HEK293 (cell line): ENCODE data around the gene CTBP2.

Source experiments
- CTCF ChIA-PET: fragments of 350-600 bp; formaldehyde crosslinking; extraction: SDS; loops from one replicate; lab custom pipeline; 2021; ENCODE audit warnings: antibody characterized with exemption; lab: Yijun Ruan, JAX
- POLR2A ChIA-PET: fragments of 300-600 bp; formaldehyde crosslinking; extraction: SDS; loops from one replicate; lab custom pipeline; 2020; ENCODE audit warnings: antibody characterized with exemption, inconsistent platforms; lab: Yijun Ruan, JAX
- H3K27ac ChIP-seq: fragments of 200-500 bp; sonication (Bioruptor generic); 2 replicates; pipeline ENCODE4 v1.5.1; 2014; ENCODE audit warnings: low read depth, low read length, control low read depth, inconsistent platforms; ENCODE audit errors: extremely low read depth
- H3K36me3 ChIP-seq, 2 experiments: fragments of 200-500 bp in 1 of 2; sonication (Bioruptor generic) in 1 of 2; 1 replicate in 1 of 2; 2 replicates in 1 of 2; pipeline ENCODE4 v1.5.1; 2014 to 2017; ENCODE audit warnings: inconsistent platforms in 2 of 2, low read length in 2 of 2; ENCODE audit not compliant: control insufficient read depth in 2 of 2, insufficient read depth in 1 of 2
- H3K4me1 ChIP-seq: fragments of 200-500 bp; sonication (Bioruptor generic); 2 replicates; pipeline ENCODE4 v1.5.1; 2014; ENCODE audit warnings: mild to moderate bottlenecking, low read length, inconsistent platforms; ENCODE audit not compliant: control insufficient read depth, insufficient read depth
- H3K4me3 ChIP-seq: 2 replicates; pipeline ENCODE4 v1.5.1; 2011; ENCODE audit warnings: low read depth, mild to moderate bottlenecking, control low read depth, low read length, moderate library complexity
- H3K9me3 ChIP-seq: fragments of 200-500 bp; sonication (Bioruptor generic); 2 replicates; pipeline ENCODE4 v1.5.1; 2014; ENCODE audit warnings: low read depth, low read length, inconsistent platforms; ENCODE audit not compliant: control insufficient read depth, insufficient read depth
- FEZF1 ChIP-seq: fragments of 450-650 bp; formaldehyde crosslinking; IDR thresholded peaks from 2 replicates; pipeline ENCODE4 v1.5.1; 2016; ENCODE audit warnings: missing biosample characterization, missing genetic modification characterization
- KLF17 ChIP-seq: fragments of 450-650 bp; formaldehyde crosslinking; IDR thresholded peaks from 2 replicates; pipeline ENCODE4 v1.5.1; 2016; ENCODE audit warnings: missing biosample characterization, missing genetic modification characterization
- KLF9 ChIP-seq: fragments of 450-650 bp; formaldehyde crosslinking; IDR thresholded peaks from 2 replicates; pipeline ENCODE4 v1.5.1; 2016; ENCODE audit warnings: missing biosample characterization, missing genetic modification characterization, low read depth
- MEIS1 ChIP-seq: sonication (generic); formaldehyde crosslinking; IDR thresholded peaks from 2 replicates; pipeline ENCODE4 v1.8.1; 2022; ENCODE audit warnings: missing genetic modification reagents, mild to moderate bottlenecking, borderline replicate concordance
- PRDM1 ChIP-seq: fragments of 450-650 bp; formaldehyde crosslinking; IDR thresholded peaks from 2 replicates; pipeline ENCODE4; 2016; ENCODE audit warnings: missing biosample characterization, missing genetic modification characterization
- PRDM4 ChIP-seq: fragments of 450-650 bp; formaldehyde crosslinking; IDR thresholded peaks from 2 replicates; pipeline ENCODE4 v1.5.1; 2017; ENCODE audit warnings: missing biosample characterization, missing genetic modification characterization
- SCRT2 ChIP-seq: fragments of 450-650 bp; formaldehyde crosslinking; IDR thresholded peaks from 2 replicates; pipeline ENCODE4 v1.5.1; 2016; ENCODE audit warnings: missing biosample characterization, missing genetic modification characterization
- ZNF132 ChIP-seq: fragments of 450-650 bp; formaldehyde crosslinking; IDR thresholded peaks from 2 replicates; pipeline ENCODE4 v1.5.1; 2017; ENCODE audit warnings: missing biosample characterization, missing genetic modification characterization, borderline replicate concordance
- ZNF169 ChIP-seq: fragments of 450-650 bp; formaldehyde crosslinking; IDR thresholded peaks from 2 replicates; pipeline ENCODE4 v1.5.1; 2016; ENCODE audit warnings: missing biosample characterization, missing genetic modification characterization
- ZNF221 ChIP-seq: fragments of 450-650 bp; formaldehyde crosslinking; IDR thresholded peaks from 2 replicates; pipeline ENCODE4 v1.5.1; 2017; ENCODE audit warnings: missing biosample characterization, missing genetic modification characterization, borderline replicate concordance
- ZNF280D ChIP-seq: fragments of 450-650 bp; formaldehyde crosslinking; IDR thresholded peaks from 2 replicates; pipeline ENCODE4 v1.5.1; 2016; ENCODE audit warnings: missing biosample characterization, missing genetic modification characterization
- ZNF311 ChIP-seq: fragments of 450-650 bp; formaldehyde crosslinking; IDR thresholded peaks from 2 replicates; pipeline ENCODE4 v1.5.1; 2017; ENCODE audit warnings: missing biosample characterization, missing genetic modification characterization, borderline replicate concordance
- ZNF37A ChIP-seq: fragments of 450-650 bp; IDR thresholded peaks from 2 replicates; pipeline ENCODE4 v1.5.1; 2018; ENCODE audit warnings: missing biosample characterization, missing genetic modification characterization
- ZNF423 ChIP-seq: fragments of 450-650 bp; formaldehyde crosslinking; IDR thresholded peaks from 2 replicates; pipeline ENCODE4 v1.5.1; 2016; ENCODE audit warnings: missing biosample characterization, missing genetic modification characterization
- ZNF473 ChIP-seq: fragments of 450-650 bp; formaldehyde crosslinking; IDR thresholded peaks from 2 replicates; pipeline ENCODE4 v1.5.1; 2017; ENCODE audit warnings: missing biosample characterization, missing genetic modification characterization
- ZNF510 ChIP-seq: fragments of 450-650 bp; formaldehyde crosslinking; IDR thresholded peaks from 2 replicates; pipeline ENCODE4 v1.5.1; 2018; ENCODE audit warnings: mild to moderate bottlenecking, missing genetic modification characterization, missing biosample characterization; ENCODE audit not compliant: insufficient replicate concordance
- ZNF621 ChIP-seq: fragments of 450-650 bp; formaldehyde crosslinking; IDR thresholded peaks from 2 replicates; pipeline ENCODE4 v1.5.1; 2017; ENCODE audit warnings: missing biosample characterization, missing genetic modification characterization
- ZNF629 ChIP-seq: fragments of 450-650 bp; formaldehyde crosslinking; IDR thresholded peaks from 2 replicates; pipeline ENCODE4 v1.5.1; 2017; ENCODE audit warnings: missing biosample characterization, missing genetic modification characterization
- ZNF660 ChIP-seq: fragments of 450-650 bp; IDR thresholded peaks from 2 replicates; pipeline ENCODE4 v1.5.1; 2018; ENCODE audit warnings: missing biosample characterization, mild to moderate bottlenecking, missing genetic modification characterization
- ZNF785 ChIP-seq: fragments of 450-650 bp; formaldehyde crosslinking; IDR thresholded peaks from 2 replicates; pipeline ENCODE4 v1.5.1; 2016; ENCODE audit warnings: missing biosample characterization, missing genetic modification characterization
- ZNF843 ChIP-seq: fragments of 450-650 bp; formaldehyde crosslinking; IDR thresholded peaks from 2 replicates; pipeline ENCODE4 v1.5.1; 2016; ENCODE audit warnings: missing biosample characterization, missing genetic modification characterization

The CTBP2 gene

GRCh38 chr10:125106586-125106985, 53.8 kb downstream of the CTBP2 start:
- H3K27ac ChIP-seq = no peak overlapping the region
- ChIA-PET CTCF (no interaction called here), POLR2A (no interaction called here)
- peaks cover 7% of the 10 kb centered on the region; the same call in 1 of the 2 replicates for H3K4me1 ChIP-seq
- no peak overlapping the region for H3K4me3 ChIP-seq
- TF ChIP-seq ZNF221 (no peak), ZNF311 (tag by site-specific recombination) (no peak), ZNF621 (tag by site-specific recombination) (no peak), ZNF423 (no peak), ZNF473 (tag by site-specific recombination) (no peak), ZNF843 (tag by site-specific recombination) (no peak), ZNF169 (tag by site-specific recombination) (no peak), ZNF510 (tag by site-specific recombination) (no peak), PRDM4 (tag by site-specific recombination) (no peak), ZNF37A (tag by site-specific recombination) (no peak), ZNF660 (tag by site-specific recombination) (no peak), FEZF1 (tag by site-specific recombination) (no peak), ZNF629 (tag by site-specific recombination) (no peak), KLF17 (tag by site-specific recombination) (no peak), PRDM1 (tag by site-specific recombination) (no peak)
- no peaks in the 10 kb centered on the region for H3K9me3 ChIP-seq
- H3K36me3 ChIP-seq = peaks cover 6 to 53% of the 10 kb centered on the region in 2 experiments; a peak in 2 of 3 replicates

DNA sequence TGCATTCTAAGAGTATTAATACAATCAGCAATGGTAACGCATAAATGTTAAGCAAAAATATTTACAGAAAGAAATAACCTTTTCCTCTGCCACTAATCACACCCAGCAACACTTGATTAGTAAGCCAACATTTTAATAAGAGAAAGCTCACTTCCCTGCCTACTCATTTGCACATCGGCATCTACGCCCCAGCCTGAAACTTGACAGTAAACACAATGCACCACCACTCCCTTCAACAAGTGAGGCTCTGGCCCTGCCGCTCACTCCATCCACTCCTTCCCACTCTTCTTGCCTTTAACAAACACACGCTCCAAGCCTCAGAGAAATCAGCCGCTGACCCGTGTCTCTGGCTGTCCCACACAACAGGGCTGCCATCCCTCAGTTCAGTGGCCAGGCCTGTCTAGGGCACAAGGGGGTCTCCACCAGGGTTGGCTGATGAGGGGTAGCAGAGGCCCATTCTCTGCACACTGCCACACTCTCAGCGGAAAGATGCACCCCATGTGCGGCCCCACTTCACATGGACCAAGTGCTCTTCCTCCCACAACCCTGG, 54.6 kb downstream of the CTBP2 start:
- CTCF ChIA-PET = interaction anchor here (1.1 to 1.2 kb wide), 2 partner anchors 10 to 58 kb away, joined by 4 to 7 read pairs; no protein-coding TSS in a partner anchor
- Histone ChIP-seq H3K36me3 (peaks cover 6 to 58% of the 10 kb centered on the region in 2 experiments; a peak in 2 of 3 replicates), H3K9me3 (no peaks in the 10 kb centered on the region), H3K4me3 (no peak overlapping the region), H3K4me1 (peaks cover 7% of the 10 kb centered on the region; the same call in 1 of the 2 replicates), H3K27ac (no peak overlapping the region)
- no peak for TF ChIP-seq ZNF132 (tag by site-specific recombination)
- no peak for TF ChIP-seq ZNF785
- no peak for TF ChIP-seq KLF9
- TF ChIP-seq MEIS1 (CRISPR knock-in tag) = no peak
- TF ChIP-seq ZNF660 (tag by site-specific recombination) = no peak
- TF ChIP-seq ZNF843 (tag by site-specific recombination) = no peak
- TF ChIP-seq SCRT2 = peak; percentile 43; the same call in 1 of the 2 replicates
- no peak for TF ChIP-seq ZNF280D (tag by site-specific recombination)
- POLR2A ChIA-PET = no interaction called here
